Activated T-helper 1 cell treated with Interleukin-2 at 50 U/mL for 16 hours (primary cell): ENCODE data around the gene C19orf12.

Source experiments
- DNase-seq: peaks from one replicate; pipeline ENCODE4 v3.0.0-alpha.2; 2020; ENCODE audit warnings: low read depth

Gene C19orf12

DNA sequence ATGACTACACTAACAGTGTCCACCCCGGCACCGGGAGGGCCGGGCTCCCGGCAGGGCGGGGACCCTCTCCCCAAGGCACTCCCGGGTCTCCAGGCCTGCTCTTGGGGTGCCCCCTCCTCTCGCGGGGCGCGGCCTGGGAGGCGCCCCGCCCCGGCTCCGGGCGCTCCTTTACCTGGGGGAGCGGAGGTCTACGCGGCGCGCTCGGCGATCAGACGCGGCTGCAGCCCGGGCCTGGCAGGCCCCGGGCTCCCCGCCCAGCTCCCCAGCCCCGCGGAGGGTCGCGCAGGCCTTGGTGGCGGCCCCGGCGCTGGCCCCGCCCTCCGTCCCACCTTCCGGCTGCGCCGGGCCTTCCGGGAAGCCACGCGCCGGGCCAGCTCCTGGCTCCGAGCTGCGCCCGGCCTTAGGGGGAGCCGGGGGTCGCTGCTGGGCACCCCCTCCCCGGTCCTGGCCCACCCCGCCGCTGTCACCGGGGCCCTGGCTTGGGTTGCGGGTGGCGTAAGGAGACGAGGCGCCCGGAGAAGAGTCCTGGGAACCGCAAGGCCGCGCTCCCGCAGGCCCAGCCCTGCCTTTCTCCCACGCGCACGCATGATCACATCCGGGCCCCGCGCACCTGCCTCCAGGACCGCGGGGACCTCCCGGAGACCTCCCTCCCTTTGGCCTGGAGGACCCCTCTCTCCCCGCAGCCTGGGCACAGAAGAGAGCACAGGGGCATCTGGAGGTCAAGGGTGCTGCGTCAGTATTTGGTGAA, at the start of gene C19orf12:
TSS of gene C19orf12 (minus strand) at position 309 of the 748 bp plus-strand sequence. CDS start 6,848 bp downstream, outside the sequence.
- peak; percentile 32 for DNase-seq

DNA sequence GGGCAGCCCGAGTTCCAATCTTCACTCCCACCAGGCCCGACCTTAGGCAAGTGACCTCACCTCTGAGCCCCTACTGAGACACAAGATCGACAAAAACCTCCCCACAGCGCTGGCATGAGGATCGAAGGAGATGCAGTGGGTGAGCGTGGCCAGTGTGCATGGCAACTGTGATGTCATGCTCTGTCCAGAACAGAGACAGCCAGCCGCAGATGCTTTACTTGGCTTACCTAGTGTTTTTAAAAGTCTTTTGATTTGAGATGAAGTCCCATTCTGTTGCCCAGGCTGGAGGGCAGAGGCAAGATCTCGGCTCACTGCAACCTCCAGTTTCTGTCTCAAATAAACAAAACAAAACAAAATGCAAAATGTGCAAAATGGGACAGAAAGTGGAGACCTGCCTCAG, 49.3 kb upstream of the C19orf12 start:
- DNase-seq, result no peak

DNA sequence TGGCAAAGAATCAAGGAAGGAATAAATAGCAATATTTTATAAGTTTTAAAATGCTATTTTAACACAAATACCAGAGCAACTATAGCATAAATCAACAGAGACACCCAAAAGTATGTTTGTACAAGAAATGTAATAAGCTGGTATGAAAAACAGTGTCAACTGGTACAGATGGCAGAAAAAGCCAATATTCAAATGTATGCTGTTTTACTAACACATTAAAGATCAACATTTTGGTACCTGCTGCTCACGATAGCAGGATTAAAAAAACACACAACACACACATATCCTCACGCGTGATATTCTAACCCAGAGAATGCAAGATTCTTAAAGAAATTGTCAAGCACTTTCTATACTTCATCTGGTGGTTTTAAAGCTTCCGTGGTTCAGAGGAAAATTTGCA, 48.1 kb upstream of the C19orf12 start:
- no peak for DNase-seq

DNA sequence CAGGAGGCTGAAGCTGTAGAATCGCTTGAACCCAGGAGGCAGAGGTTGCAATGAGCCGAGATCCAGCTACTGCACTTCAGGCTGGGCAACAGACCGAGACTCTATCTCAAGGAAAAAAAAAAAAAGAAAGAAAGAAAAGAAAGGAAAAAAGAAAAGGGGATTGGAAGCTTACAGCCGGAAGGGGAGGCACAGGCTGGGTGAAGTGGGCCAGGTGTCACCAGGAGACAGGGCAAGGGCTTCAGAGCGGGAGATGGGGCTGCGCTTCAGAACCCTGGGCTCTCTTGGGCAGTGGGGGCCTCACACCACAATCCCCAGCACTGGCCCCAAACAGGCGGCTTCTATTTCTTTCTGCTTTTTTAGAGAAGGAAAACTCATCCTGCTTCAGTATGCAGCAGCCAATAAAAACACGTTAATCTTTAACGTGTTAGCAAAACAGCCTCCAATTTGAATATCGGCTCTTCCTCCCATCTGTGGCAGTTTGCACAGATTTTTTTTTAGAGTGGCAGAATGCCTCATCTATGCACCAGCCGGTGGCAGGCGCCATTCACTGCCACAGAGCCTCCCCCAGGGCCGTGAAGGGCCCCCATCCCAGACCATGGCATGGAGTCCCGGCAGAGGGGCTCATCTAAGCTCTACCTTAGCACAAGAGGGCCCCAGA, 46.6 kb upstream of the C19orf12 start:
- DNase-seq, result no peak

DNA sequence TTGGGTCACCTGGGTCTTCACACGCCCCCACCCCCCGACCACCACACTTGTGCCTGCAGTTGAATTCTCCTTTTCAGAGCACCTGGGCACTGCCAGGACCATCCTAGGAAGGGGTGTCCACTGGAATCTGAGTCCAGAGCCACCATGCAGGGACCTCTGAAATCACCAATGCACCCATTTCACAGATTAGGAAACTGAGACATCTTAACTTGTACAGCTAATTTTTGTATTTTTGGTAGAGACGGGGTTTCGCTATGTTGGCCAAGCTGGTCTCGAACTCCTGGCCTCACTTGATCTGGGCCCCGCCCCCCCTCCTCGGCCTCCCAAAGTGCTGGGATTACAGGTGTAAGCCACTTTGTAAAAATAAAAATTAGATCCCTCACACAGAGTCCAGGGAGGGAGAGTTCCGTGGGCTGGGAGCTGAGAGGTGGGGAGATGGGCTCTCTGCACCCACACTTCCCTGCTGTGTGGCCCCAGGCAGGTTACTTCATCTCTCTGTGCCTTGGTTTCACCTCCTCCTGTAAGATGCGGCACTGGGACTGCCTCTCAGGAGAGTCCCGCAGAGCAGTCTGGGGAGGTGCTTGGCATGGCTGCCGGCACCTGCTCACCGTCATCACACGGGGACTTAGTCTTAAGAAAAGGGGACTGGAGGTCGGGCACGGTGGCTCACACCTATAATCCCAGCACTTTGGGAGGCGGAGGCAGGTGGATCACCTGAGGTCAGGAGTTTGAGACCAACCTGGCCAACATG, 45.9 kb upstream of the C19orf12 start:
- no peak for DNase-seq

DNA sequence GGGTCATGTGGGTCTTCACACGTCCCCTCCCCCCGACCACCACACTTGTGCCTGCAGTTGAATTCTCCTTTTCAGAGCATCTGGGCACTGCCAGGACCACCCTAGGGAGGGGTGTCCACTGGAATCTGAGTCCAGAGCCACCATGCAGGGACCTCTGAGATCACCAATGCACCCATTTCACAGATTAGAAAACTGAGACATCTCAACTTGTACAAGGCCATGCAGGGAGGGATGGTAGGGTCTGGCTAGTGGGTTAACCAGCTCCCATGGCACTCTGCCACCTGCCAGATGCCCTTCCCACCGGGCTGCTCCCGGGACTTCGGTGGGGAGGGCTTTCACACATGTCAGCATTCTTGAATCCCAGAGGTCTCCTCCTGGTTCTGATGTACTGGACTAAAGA, 44.3 kb upstream of the C19orf12 start:
- no peak for DNase-seq

DNA sequence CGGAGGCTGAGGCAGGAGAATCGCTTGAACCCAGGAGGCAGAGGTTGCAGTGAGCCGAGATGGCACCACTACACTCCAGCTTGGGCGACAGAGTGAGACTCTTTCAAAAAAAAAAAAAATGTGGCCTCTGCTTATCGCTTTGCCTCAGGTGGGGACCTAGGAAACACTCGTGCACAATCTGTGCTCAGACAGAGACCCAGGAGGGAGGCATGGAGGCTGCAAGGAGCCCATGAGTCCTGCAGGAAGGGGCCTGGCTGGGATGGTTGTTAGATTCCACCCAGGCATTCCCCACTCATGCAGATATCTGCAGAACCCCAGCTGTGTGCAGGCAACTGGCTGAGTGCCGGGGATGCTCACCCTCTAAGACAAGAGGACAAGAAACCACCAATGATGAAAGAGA, 43.8 kb upstream of the C19orf12 start:
- DNase-seq, result no peak

DNA sequence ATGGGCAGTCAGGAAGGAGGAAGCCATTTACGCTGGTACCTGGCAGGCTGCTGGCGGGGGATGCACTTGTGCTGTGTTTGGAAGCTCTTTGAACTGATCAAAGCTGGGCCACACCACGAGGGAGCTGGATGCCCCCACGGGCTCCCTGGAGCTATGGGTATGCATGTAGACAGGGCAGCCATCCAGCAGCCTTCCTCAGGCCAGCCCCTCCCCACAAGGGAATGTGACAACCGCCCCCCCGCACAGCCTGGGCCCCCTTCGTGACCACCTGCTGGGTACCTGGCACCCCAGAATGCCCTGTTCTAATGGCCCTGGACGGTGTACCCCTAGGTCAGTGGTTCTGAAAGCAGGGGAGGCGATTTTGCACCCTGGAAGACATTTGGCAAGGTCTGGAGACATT, 42.5 kb upstream of the C19orf12 start:
- DNase-seq, result no peak

DNA sequence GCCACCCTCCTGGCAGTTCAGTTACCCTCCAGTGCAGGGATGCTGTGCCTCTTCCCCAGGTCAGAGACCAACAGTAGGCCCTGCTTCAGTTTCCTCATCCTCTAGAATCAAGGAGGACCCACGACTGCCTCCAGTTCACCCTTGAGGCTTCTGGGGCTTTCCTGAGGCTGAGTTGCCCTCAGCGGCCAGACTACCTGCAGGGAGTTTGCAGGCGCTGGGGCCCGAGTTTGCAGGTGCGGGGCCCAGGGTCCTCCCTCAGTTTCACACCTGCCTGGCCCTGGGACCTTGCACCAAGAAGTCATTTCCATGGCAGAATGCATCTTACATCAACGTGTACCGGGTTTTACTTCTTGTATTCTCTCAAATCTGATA, 38.9 kb upstream of the C19orf12 start:
- DNase-seq, result no peak

DNA sequence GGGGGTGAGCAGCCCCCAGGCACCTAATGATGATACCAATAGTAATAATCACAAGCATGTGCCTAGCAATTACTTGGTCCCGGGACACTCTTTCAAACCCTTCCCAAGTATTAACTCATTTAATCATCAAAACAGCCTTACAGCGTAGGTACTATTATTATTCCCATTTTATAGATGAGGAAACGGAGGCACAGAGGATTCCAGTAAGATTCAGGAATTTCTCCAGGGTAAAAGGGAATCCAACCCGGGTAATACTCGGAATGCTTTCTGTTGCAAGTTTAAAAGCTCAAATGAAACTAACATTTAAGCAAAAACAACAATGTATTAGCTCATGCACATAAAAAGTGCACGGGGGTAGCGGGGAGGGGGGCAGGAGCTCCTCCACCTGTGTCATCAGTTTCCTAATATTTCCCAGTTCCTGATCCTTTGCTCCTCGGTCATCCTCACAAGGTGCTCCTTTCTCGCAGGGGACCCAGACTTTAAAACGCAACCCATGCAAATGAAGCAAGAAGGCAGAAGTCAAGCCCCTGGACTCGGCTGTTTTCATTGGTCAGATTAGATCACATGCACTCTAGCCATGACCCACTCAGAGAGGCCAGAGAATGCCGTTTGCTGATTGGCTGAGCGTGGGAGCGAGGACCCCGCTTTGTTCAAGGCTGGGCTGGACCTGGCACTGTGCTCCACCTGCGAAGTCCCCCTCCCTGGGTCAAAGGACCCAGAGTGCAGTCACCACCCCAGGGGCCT, 38.3 kb upstream of the C19orf12 start:
- no peak for DNase-seq

DNA sequence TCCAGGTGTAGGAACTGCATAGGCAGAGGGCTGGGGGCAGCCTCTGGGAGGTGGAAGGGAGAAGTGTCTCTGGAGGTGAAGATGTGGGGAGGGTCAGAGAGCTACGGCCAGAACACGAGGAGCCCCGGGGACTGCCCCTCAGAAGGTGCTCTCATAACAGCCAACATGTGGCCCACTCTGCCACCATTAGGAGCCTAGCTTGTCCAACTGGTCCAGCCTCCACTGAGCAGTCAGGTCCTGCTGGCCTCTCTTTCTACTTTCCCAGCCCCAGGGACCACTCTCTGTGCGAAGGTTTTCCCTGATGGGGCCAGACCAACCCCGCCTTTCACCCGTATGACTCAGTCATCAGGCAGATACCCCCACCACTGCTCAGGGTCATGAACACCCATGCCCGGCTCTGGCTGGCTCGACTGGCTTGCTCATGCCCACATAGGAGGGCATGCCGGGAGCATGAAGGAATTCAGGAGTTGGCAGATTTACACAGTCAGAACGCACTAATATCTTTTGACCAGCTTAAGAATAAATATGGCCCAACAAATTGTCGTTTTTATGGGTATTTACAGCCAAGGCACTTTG, 37.5 kb upstream of the C19orf12 start:
- DNase-seq, result no peak

DNA sequence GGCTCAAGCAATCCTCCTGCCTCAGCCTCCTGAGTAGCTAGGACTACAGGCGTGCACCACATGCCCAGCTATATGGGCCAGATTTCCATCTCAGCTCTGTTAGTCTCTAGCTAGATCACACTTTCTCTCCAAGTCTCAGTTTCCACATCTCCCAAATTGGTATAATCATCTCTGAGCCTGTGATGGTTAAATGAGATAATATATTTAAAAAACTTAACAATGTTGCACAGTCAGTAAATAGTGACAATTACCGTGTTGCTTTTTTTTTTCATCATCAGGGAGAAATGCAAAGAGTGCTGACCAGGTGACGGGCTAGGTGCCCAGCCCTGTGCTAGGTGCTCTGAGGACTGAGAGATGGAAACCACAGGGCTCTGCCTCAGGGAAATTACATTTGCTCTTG, 36.9 kb upstream of the C19orf12 start:
- no peak for DNase-seq

DNA sequence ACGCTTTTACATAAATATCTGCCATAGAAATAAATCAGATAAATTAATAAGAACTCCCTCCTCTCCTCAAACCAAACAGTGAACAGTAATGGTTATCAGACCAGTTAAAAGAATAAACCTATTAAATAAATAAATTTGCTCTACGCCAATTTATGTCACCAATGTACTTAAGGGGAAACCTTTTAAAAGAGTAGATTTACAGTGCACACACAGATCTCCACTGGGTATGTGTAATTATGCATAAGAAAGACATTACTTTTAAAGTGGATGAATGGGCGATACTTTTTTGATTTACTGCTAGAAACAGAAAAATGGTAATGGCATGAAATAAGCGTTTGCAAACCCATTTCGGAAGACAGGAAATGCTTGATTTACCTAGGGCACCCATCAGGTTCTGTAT, 34.9 kb upstream of the C19orf12 start:
- no peak for DNase-seq

DNA sequence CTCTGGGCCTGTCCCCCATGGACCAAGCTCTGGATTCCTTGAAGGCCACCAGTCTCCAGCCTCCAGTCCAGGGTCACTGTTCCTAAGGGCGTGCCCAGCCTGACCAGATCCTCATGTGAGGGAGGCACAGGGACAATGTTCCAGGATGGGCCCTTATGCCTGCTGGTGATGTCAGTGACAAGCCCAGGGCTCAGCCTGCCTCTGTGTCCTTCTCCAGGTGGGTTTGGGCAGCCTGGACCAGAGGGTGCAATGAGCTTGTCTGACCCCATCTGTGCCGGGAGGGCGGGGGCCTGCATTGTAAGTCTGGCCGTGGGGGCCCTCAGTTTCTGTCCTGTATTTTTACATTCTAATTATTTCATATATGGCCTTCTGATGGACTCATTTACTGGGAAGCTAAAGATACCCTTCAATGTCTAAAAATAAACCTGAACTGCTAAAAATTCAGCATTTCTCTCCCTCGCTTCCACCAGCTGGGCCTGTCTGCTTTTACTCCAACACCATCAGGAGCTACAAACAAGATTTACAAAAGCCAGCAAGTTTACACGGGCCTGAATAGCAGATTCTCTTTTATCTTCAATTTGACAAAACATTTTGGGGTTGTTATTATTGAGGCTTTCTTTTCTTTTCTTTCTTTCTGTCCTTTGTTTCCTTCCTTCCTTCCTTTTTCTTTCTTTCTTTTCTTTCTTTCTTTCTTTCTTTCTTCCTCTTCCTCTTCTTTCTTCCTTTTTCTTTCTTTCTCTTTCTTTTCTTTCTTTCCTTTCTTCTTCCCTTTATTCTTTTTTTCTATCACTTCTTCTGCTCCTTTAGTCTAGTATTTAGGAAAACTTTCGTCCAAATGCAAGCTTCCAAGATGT, 34.2 kb upstream of the C19orf12 start:
- DNase-seq, result no peak

DNA sequence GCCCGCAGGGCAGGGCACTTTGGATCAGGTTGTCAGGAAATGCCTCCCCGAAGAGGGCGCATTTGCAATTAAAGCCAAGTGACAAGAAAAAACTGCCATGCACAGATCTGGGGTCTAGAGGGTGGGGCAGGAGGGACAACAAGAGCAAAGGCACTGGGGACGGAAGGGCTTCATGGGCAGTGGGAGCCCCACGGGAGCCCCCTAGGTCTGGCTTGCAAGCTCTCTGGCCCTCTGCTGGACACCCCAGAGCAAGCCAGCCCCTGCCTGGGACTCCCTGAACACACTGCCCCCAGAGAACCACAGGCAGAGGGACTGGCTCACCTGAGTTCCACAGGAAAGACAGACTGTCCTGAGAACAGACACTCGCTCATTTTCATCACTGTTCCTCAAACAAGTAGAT, 30.2 kb upstream of the C19orf12 start:
- DNase-seq, result no peak

DNA sequence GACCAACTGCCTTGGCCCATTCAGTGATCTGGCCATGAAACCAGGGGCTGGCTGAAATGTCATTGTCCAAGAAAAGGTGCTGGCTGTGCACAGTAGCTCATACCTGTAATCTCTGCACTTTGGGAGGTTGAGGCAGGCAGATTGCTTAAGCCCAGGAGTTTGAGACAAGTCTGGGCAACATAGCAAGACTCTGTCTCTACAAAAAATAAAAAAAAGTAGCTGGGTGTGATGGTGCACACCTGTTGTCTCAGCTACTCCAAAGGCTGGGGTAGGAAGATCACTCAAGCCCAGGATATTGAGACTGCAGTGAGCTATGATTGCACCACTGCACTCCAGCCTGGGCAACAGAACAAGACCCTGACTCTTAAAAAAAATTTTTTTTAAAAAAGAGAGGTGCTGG, 28.6 kb upstream of the C19orf12 start:
- no peak for DNase-seq

DNA sequence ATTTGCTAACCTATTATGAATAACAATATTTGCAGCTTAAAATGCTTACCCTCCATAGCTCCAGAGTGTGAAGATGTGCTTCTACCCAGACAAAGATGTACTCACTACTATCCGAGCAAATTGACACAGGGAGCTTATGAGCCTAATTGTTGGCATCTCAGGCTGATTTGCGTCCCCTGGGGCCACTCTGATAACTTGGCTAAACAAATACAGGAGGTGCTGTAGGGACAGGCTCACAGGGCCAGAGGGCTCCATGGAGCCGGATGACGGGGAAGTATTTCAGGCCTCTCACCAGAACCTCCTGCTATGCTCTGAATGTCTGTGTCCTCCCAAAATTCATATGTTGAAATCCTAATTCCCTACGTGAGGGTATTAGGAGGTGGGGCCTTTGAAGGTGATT, 26.7 kb upstream of the C19orf12 start:
- DNase-seq, result no peak

DNA sequence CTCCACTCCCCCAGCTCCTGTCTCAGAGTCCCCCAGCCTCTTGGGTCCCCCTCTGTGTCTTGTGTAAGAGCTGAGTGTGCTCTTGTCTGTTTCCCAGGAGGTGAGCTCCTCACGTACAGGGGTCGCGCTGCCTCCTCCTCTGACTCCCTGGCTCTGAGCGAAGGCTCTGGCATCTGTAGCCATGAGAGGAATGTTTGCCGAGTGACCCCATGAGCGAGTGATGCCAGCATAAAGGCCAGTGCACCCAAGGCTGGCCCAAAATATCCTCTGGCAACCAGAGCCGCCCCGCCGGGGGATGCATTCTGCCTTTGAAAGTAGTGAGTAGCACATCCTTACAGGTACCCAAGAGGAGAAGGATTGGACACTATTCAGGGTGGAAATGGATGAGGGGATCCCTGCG, 26.2 kb upstream of the C19orf12 start:
- DNase-seq, result no peak

DNA sequence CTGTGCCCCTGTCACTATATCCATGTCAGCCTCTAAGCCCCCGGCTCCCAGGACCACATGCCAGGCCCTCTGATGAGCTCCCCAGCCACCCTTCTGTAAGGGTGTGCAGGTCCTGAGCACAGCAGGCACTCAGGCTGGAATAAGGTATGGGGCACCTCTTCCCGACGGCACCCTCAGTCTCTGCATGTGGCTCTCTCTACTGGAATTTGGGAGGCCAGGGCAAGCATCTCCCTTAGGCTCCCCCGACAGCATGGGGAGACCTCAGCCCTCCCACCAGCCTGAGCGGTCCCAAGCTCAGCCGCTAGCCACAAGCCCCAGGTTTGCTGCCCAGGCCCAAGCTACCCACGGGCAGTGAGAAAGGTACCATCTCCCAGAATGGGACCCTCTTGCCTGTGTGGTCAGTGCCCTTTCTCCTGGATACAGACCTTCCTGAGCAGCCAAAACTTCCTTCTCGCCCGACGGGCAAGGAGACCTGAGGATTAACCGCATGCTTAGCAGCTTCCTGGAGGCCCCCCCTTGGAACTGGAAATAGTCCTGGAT, 22.5 kb upstream of the C19orf12 start:
- DNase-seq, result no peak

DNA sequence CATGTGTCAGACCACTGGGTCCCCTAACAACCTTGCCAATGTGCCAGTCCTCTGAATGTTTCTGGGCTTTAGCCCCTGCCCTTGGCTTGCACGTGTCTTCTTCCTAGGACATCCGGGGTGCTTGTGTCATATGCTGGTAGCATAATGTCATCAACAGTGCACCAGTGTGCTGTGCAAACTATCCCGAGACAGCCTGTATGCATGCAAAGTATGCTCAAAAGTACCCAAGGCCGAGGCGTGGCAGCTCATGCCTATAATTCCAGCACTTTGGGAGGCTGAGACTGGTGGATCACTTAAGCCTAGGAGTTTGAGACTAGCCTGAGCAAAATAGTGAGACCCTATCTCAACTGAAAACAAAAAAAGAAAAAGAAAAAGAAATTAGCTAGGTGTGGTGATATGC, 20.8 kb upstream of the C19orf12 start:
- DNase-seq, result no peak

DNA sequence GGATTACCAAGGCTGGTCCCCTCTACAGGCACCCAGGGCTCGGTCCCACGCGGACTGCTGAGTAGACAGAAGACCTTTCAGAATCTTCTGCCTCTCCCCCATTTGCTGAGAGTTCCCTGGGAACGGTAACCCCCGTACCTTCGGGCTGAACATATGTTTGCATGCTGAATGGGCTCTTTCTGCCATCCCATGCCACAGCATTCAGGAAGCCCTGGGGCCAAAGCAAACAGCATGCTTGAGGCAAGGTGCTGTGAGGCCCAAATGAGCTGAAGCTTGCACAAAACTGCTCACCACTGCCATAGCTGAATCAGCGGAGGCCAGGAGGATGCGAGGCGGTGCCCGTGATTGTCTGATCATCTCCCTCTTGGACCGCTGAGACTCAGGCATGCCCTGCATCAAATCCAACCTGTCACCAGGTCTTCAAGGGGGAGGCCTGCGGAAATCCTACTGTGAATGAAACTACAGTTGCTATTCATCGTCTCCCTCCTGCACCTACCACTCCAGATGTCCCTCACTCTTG, 16.3 kb upstream of the C19orf12 start:
- no peak for DNase-seq
